ENCODE data around the gene COX8C. TPM values are rescaled to one million over a fixed set of nuclear protein-coding genes. Genes with fewer than 3 reads are reported as not detected.

Gene COX8C
- polyA plus RNA-seq, 1 donor from 2014 or later: not detected

- no peaks in the 10 kb centered on the region for H4K20me1 ChIP-seq (ENCODE audit: insufficient read depth)
Measured at GRCh38 chr14:93317210-93317874, 29.6 kb upstream of the COX8C start.

More at GRCh38 chr14:93317210-93317874, 29.6 kb upstream of the COX8C start:
- no peak overlapping the region for H3K27ac ChIP-seq (ENCODE audit: low read length)
- no peaks in the 10 kb centered on the region for H3F3A ChIP-seq (ENCODE audit: insufficient read depth, low read length, poor library complexity, severe bottlenecking)
- no peaks in the 10 kb centered on the region for H3K36me3 ChIP-seq (ENCODE audit: insufficient read depth, low read length)
- H3K9me3 ChIP-seq (ENCODE audit: low read length): no peaks in the 10 kb centered on the region
- no peaks in the 10 kb centered on the region for H3K27me3 ChIP-seq (ENCODE audit: insufficient read depth, low read depth, low read length)
- peaks cover 23% of the 10 kb centered on the region for H3K79me2 ChIP-seq (replicated peaks; ENCODE audit: insufficient read depth, low read length)
- H3K4me3 ChIP-seq (ENCODE audit: low read length): no peak overlapping the region
- H3K4me2 ChIP-seq (ENCODE audit: low read length): no peak overlapping the region
- TF ChIP-seq MXI1 (conservative IDR thresholded peaks at IDR 0.05; ENCODE audit: poor library complexity, severe bottlenecking) (no peak), EZH2 (IDR thresholded peaks at IDR 0.05; ENCODE audit: borderline replicate concordance, insufficient read depth, low read length, poor library complexity, severe bottlenecking) (no peak), TAF1 (IDR thresholded peaks at IDR 0.05; ENCODE audit: low read depth) (no peak), RAD21 (conservative IDR thresholded peaks at IDR 0.05) (no peak), REST (IDR thresholded peaks at IDR 0.05; ENCODE audit: borderline replicate concordance) (no peak), EP300 (conservative IDR thresholded peaks at IDR 0.05; ENCODE audit: poor library complexity, severe bottlenecking) (no peak), CTCF (IDR thresholded peaks at IDR 0.05; ENCODE audit: poor library complexity, severe bottlenecking) (no peak), POLR2AphosphoS5 (IDR thresholded peaks at IDR 0.05) (no peak), SMC3 (conservative IDR thresholded peaks at IDR 0.05; ENCODE audit: poor library complexity) (no peak)
- H2AFZ ChIP-seq (ENCODE audit: low read depth, low read length): no peak overlapping the region
- no peak overlapping the region for H3K9ac ChIP-seq (ENCODE audit: low read length)
- no peaks in the 10 kb centered on the region for H3K9me2 ChIP-seq (ENCODE audit: insufficient read depth, low read length)
